HFF-Myc (cell line): Measurements from ENCODE around the gene TOP3A.

Experiments
- DNase-seq: peaks from one replicate; pipeline ENCODE4 v3.0.0-alpha.2; 2011; ENCODE audit warnings: low read depth; ENCODE audit errors: extremely low read depth
- H3K4me3 ChIP-seq: replicated peaks from 2 replicates; pipeline ENCODE4 v1.5.1; 2011; ENCODE audit warnings: low read depth, mild to moderate bottlenecking, control low read depth, low read length
- CTCF ChIP-seq: IDR thresholded peaks from 2 replicates; pipeline ENCODE4 v1.5.1; 2012; ENCODE audit warnings: mild to moderate bottlenecking, low read depth, low read length, control low read depth; ENCODE audit errors: missing control alignments

TOP3A gene

DNA sequence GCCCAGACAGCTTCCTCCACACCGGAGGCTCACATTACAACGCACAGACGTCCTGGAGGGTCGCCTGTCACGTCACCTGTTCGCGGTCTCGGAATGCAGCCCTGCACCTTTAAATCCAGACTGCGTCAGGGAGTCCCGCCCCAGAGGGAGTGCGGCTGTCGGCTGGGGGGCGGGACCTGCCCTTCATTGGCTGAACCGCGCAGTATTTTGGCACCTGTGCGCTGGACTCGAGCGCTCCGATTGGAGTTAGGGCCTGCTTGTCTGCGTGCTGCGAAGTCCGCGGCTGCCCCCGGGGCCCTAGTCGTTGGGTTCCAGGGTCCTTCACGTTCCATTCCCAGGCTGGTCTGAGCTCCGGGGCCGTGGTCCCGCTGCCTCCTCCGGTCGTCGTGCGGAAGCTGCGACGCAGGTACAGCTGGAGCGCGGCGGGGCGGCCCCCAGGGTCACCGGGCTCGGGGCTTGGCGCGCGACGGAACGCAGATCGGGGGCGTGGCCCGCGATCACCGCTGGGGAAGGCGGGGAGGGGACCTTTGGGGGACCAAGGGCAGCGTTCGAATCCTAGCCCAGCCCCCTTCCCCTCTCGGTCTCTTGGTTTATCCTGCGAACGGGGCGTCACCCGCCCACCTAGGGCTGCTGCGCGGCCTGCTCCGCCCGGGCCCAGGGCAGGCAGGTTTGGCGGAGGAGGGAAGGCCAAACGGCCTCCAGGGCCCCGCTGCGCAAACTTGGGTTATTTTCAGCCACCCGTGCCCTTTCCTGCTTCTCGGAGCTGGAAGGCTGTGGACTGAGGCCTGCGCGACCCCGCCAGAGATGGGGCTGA is 54.3 kb downstream of the TOP3A start, which contains the start of gene MIEF2:
TSS of gene MIEF2 (plus strand) at position 331 of the 814 bp plus-strand sequence. CDS start 2,059 bp downstream, outside the sequence.
- no peak for TF ChIP-seq CTCF
- peak; percentile 79 for DNase-seq
- peak within 1 kb of the TSS; percentile 86 for H3K4me3 ChIP-seq

GRCh38 chr17:18259621-18260331 is 55.0 kb downstream of the TOP3A start:
- DNase-seq, result no peak
- H3K4me3 ChIP-seq, result peak overlapping the region; percentile 86
- TF ChIP-seq CTCF, result no peak

GRCh38 chr17:18258356-18259038 is 56.3 kb downstream of the TOP3A start, which contains the start of gene FLII:
FLII (minus strand) TSS chr17:18258738; CDS start chr17:18258690, 48 bp downstream.
- TF ChIP-seq CTCF, result no peak
- no peak for DNase-seq
- peak within 1 kb of the TSS; percentile 84 for H3K4me3 ChIP-seq

DNA sequence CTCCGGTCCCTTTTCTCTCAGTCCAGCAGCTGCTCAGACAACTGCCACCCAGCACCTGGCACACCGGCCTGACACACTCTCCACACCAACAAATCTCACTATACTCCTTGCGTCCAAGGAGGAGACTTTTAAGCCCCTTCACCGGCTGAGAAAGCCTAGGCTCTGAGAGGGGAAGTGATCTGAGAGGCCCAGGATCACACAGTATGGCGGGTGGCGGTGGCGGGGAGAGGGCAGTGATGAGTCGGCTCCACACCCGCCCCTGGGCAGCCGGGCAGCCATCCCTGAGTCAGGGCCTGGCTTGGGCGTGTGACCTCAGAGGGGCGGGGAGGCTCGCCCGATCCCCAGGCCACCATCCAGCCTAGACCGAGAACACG is 56.8 kb downstream of the TOP3A start:
- H3K4me3 ChIP-seq, result peak overlapping the region; percentile 84
- no peak for TF ChIP-seq CTCF
- DNase-seq, result no peak

GRCh38 chr17:18257268-18257981 is 57.4 kb downstream of the TOP3A start:
- no peak for DNase-seq
- H3K4me3 ChIP-seq, result peak overlapping the region; percentile 84
- TF ChIP-seq CTCF, result no peak

- DNase-seq, result no peak
- peak overlapping the region; percentile 84; the same call in 1 of the 2 replicates for H3K4me3 ChIP-seq
- no peak for TF ChIP-seq CTCF
Measured at GRCh38 chr17:18256776-18257175, 58.0 kb downstream of the TOP3A start.
